ENCODE measurements around the gene CDH2.
"Not testable (repeated sequence)": the region's sequence is repeated elsewhere in the genome, so short reads cannot be mapped to it uniquely, and the experiment has no call there.

CDH2 gene

DNA sequence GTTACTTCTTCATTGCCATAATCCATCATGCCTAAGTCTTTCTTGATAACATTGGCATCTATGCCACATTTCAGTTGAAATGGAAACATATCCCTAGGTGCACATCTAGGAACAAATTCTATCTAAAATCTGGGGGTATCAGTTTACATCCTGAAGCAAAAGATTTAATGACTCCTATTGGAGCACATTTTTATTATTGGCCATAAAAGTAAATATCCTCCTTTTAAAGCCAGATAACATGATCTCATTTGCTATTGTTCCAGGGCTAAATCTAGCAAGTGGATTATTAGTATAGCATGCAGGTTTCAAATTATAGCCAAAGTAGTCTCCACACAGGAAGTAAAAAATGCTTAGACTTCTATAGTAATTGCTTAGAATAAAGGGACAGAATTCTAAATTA lies 193.2 kb downstream of the CDH2 start:
- DNase-seq: no peak

DNA sequence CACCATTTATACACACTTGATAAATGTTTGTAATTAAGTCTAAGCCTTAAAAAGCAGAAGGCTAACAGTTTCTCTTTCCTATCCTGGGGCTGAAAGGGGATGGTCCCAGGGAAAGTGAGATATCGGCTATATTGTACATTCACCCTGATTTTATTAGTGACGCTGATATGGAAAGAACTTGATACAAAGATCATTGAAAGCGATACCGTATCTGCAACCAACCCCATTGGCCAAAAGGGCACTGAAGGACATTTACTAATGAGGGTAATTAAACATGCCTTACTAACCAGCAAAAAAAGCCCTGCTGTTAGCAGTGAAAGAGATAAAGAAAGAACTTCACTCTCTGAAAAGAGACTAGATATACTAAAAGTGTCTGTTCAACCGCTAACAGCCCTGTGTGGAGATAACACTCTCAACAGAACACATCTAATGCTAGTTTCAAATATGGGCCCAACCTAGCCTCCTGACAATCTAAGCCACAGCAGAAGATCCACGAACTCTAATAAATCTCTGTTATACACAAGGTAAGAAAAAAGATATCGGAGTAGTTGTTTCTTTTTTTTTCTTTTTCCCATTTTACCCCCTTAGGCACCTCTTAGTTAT lies 200.0 kb downstream of the CDH2 start:
- DNase-seq: no peak

- no peak for DNase-seq
Observed at GRCh38 chr18:27970321-27970720, 206.6 kb downstream of the CDH2 start.

DNA sequence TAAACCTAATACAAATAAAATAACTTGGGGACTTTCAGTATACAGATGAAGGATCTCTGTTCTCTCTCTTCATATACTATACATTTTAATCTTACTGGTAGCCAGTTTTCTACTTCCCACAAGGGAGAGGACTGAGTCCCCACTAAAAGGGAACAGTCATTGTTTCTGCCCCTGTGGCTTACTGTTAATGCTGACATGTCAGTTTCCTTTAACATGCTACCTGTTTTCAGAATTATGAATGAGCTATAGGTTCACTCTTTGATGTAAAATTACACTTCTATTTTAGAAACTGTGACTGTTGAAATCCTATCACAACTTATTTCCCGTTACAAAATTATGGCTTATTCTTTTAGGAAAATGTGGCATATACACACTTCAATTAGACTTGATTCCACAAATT lies 207.7 kb downstream of the CDH2 start:
- DNase-seq: no peak

DNA sequence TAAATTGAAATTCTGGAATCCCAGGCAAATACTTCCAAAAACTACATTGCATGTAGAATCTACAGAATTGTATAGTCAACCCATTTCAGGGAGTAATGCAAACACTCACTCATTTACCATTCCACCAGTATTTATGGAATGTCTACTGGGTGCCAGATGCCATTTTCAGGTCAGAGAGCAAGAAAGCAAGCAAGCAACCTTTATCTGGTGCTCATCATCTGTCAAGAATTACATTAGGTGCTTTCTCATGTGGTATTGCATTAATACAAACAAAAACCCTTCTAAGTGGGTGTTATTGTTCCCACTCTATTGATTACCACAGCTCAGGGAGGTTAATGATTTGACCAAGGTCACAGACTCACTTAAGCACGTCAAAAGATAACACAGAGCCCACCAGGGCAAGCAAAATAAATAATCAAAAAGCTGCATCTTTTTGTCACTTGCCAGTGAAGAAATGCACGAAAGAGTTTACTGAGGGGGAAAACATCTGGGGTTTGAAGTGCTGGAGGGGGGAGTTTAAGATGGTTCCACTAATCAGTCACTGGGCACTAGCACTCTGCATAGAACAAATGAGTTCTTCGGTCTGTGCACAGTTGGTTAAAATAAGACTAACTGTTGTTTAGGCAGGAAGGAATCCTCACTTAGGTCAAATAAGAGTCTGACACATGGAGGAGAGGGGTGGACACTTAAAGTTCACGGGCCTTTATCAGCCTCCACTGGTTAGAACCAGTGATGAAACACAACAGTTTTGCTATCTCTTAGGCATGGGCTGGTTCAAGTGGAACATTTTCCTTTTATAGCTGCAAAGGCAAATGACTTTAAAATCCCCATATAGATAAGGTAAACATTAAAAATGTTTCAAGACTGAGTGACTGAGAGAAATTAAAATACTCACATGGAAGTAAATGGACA lies 208.8 kb downstream of the CDH2 start:
- no peak for DNase-seq

DNA sequence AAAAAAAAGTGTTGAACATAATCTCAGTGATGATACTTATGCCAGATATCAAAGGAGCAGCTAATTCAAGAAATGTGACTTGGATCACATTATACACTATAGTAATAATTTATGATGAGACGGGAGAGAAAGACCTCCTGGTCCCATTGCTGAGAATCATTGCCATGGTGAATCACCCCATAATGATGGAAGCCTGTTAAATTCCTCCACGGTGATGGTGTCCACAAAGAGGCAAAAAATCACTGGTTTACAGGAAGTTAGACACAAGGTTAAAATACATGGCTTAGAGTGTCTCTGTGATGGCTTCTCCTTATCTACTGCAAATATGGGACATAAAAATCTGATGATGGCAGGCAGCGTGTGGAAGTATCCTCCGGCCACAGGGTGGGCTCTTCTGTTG lies 210.0 kb downstream of the CDH2 start:
- DNase-seq: no peak

DNA sequence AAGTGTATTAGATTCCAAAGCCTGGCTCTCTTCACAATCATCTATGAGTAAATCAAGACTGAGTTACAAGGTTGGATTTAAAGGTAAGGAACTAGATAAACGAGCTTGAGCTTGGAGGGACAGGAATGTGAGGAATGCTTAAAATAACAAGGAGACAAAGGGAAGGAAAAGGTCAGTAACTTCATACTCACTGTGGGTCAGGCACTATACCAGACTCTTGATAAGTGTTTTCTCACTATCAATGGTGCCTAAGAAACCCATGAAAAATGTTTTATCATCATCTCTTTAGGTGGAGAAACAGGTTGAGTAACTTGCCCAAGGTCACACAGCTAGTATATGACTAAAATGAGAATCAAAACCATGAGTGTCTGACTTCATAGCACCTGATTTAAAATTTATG lies 212.1 kb downstream of the CDH2 start:
- no peak for DNase-seq

- no peak for DNase-seq
Observed at GRCh38 chr18:27959101-27959500, 217.8 kb downstream of the CDH2 start.

DNA sequence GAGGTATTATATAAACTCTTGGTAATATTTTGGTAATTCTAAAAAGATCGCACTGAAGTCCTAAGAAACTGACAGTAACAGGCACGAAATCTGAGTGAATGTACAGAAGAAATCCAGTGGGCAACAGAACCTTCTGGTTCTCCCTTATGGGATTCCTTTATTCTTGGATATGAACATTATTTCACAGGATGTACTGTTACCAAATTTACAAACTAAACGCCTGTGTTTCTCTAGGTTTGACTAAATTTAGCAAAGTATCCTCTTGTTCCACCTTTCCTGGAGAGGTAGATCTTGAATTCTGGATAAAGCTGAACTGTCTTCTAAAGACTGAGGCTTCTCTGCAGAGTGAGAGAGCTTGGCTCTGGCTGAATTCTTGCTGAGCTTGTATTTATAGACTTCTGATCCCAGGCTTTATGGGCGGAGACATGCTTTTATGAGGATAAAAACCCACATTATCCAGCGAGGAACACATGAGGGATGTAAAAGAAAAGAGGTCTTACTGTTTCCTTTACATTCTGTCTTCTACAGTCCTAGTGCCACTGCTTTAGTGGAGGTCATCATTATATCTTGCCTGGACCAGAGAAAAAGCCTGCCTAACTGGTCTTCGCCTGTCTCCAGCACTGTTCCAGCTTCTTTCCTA lies 220.8 kb downstream of the CDH2 start:
- DNase-seq: no peak

- no peak for DNase-seq
Observed at GRCh38 chr18:27954226-27954625, 222.7 kb downstream of the CDH2 start.

GRCh38 chr18:27952741-27953140 lies 224.2 kb downstream of the CDH2 start:
- DNase-seq: no peak

DNA sequence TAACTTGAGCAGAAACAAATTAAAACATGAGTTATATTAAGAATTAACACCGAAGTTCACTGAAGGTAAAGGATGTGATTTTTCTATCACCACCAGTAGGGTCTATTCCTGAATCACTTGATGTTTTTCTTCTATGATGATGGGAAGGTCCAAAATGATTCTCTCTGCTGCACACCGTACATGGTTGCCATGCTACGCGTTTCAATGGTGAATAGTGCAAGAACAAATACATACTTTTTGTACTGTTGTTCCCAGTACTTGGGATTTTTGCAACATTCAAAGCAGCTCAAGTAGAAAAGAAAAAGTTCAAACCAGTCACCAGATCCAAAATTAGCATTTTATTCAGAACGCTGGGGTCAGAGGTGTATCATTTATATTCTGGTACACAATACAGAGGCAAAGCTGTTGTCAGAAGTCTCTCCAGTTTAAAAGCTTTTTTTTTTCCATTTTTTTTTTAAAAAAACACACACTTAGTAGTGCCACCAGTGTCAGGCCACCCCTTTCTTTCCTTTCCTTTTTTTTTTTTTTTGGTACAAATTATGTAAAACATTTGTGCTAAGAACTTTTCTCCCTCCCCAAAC lies 226.2 kb downstream of the CDH2 start:
- no peak for DNase-seq

DNA sequence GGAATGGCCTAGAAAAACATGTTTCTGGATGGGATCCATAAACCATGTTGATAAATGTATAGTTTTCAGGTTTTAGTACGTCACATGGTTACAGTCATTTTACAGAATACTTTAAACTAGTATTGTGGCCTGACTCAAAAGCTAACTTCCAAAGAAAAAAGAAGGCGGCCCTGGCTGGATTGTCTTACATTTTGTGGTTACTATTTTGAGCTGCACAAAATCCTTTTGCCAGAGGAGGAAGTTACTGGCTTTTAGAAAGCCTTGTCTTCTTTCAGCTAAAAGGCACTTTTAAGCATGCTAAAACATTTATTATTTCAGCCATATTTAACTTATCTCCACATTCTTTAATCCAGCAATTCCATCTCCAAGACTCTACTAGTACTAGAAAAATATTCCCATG lies 227.9 kb downstream of the CDH2 start:
- no peak for DNase-seq

DNA sequence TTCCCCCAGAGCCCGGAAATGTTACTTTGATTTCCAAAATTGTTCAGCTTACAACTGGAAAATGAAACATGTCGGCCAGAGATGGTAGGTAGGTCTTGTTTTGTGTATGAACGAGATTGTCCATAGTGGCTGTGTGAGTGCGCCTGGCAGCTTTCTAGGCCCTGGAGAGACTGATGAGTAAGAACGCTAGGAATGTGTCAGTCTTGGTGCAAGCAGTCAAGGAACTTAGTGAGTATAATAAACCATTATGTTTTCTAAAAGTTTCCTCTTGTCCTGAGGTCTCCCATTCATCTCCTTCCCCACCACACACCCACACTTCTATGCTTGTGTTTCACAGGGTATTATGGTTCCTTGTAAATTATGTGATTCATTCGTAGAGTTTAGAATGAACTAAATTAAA lies 234.2 kb downstream of the CDH2 start:
- no peak for DNase-seq

DNA sequence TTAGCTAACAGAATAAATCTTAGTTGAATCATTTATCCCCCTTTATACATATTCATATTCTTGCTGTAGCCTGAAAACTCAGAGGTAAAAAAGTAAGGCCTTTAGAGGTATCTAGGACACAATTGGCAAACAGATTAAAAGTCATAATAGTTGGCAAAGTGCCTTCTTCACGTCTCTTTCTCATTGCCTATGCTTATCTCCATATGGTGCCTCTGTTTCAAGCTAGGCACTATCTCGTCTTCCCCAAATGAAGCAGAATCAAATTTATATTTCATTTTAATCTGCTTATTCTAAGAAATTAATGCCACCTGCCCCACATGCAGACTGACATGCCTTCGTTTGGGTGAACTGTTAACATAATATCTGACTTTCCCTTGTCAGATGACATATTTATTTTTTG lies 245.4 kb downstream of the CDH2 start:
- no peak for DNase-seq

- DNase-seq: no peak
Observed at GRCh38 chr18:27922780-27923179, 254.2 kb downstream of the CDH2 start.

- no peak for DNase-seq
Observed at GRCh38 chr18:27921904-27922751, 254.8 kb downstream of the CDH2 start.

- no peak for DNase-seq
Observed at GRCh38 chr18:27921392-27921791, 255.5 kb downstream of the CDH2 start.

GRCh38 chr18:27920836-27921235 lies 256.1 kb downstream of the CDH2 start:
- no peak for DNase-seq

DNA sequence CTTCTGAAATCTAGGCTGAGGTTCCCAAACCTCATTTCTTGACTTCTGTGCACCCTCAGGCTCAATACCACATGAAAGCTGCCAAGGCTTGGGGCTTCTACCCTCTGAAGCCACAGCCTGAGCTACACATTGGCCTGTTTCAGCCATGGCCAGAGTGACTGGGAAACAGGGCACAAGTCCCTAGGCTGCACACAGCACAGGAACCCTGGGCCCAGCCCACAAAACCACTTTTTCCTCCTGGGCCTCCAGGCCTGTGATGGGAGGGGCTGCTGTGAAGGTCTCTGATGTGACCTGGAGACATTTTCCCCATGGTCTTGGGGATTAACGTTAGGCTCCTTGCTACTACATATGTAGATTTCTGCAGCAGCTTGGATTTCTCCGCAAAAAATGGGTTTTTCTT lies 270.7 kb downstream of the CDH2 start:
- DNase-seq: not testable (repeated sequence)

- no peak for DNase-seq
Observed at GRCh38 chr18:27903906-27904305, 273.0 kb downstream of the CDH2 start.
